GM18502 (cell line): ENCODE measurements around the gene BCL11A.
A peak's percentile ranks its signal among the peaks of the same experiment; 100 is the strongest.
"Not testable (repeated sequence)": the region's sequence is repeated elsewhere in the genome, so short reads cannot be mapped to it uniquely, and the experiment has no call there.

Experiments
- ATAC-seq: cut with Tn5 transposase; IDR thresholded peaks from one replicate; pipeline ENCODE4 v1.9.1; 2021; ENCODE audit warnings: mild to moderate bottlenecking; ENCODE audit not compliant: unreplicated experiment, poor library complexity

The BCL11A gene

DNA sequence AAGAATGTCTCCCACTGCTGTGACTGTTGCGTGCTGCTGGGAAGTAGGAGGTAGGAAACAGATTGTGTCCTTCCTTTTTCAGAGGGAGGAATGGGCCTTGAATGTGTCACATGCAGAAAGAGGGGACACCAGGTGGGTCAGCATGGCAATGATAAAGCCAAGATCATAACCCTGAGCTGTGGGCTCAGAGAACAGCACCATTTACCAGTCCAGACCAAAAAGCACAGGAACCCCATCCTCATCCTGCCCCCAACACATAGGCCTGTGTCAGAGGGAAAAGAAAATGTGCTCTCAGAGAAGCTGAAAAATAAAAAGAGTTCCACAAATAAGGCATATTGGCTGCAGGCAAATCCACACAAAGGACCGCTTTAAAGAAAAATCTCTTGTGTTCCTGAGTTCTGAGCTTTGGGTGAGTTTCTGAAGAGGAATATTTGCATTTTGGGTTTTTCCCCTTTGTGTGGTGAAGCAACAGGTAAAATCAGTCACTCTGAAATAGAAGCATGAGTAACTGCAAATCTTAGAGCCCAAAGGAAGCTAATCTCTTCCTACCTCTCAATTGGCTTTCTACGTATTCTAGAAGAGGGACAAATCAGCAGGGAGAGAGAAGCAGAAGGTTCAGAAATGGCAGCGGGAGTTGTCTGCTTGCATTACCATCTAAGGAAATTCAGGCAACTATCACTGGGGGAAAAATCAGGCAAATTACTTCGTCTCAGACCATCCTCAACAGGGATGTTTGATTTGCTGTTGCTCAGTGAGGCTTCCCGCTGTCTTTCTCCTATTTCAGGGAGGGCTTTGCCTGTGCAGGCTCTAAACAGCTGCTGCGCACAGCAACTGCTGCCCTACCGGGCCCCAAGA, 106.8 kb downstream of the BCL11A start:
- peak; percentile 81 for ATAC-seq

DNA sequence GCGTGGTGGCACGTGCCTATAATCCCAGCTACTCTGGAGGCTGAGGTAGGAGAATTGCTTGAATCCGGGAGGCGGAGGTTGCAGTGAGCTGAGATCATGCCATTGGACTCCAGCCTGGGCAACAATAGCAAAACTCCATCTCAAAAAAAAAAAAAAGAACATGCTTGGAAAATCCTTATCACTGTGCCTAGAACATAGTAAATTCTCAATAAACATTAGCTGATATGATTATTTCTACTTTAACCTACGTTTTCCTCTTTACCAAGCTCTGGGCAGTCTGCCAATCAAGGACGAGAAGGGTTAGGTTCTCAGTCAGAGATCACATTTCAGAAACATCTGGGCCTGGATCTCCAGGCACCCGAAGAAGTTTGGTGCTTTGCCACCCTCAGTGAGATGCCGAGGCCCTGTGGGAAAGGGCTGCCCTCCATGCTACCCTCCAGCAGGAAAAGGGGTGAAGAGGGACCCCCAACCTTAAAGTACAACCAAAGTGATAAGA, 107.7 kb downstream of the BCL11A start:
- no peak for ATAC-seq

DNA sequence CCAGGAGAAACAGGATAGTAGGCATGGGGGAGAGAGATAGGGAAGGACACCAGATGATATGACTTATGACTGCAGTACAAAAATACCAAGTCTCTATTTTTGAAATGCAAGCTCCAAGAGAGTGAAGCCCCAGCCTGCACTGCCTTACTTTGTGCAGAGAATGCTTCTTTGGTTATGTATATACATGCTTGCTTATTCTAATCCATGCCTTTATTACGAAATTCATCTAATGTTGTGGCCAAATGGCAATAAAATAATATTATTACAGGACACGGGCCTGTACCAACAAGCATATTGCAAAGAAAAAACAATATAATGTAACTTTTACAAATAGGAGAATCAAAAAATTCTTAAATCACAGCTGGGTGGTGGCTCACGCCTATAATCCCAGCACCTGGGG, 110.8 kb downstream of the BCL11A start:
- ATAC-seq: no peak

DNA sequence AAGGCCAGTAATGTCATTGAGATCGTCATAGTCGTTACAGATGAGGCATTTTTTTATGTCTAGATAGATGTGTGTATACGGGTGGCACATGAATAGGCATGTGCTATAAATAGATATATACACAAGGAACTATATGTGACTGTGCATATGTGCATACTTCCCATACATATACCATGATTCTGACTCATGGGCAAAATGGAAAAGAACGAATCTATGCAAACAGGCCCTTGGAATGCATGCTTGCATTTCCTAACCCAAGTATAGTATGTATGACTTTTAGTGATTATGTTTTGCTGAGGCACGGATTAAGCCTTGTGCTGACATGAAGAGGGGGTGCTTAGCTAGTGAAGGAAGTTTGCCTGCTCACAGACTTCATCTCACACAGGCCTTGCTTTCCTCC, 111.7 kb downstream of the BCL11A start:
- ATAC-seq: no peak

- ATAC-seq: no peak
Observed at GRCh38 chr2:60440767-60441163, 112.7 kb downstream of the BCL11A start.

DNA sequence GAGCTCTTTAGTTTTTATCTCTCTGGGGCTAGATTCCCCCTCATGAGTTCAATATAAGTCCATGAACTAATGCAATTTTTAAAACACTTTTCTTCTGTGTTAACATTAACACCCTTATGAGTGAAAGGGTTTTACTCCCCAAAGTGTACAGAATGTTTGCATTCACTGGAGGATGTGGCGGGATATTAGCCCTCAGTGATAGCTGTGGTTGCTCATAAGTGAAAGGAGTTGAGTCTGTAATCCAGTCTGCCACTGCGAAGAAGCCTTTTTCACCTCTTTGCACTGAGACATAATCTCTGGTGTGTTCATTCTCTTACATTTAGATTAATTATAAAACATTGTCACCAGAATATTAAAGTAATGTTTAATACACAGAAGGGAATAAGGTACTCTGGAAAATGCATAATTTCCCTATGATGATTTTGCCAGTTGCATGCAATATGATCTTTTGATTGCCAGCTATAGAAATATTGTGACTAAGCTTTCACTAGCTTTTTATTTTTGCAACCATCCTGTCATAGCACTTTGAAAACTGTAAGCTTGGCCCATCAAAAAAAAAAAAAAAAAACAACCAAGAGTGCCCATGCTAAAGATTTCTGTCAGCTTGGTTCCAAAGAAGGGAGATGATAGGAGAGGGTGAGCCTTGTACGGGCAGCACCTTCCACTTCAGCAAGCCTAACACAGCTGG, 113.2 kb downstream of the BCL11A start:
- peak; percentile 28 for ATAC-seq

GRCh38 chr2:60439219-60439974, 114.1 kb downstream of the BCL11A start:
- peak; percentile 97 for ATAC-seq

GRCh38 chr2:60438653-60439052, 114.8 kb downstream of the BCL11A start:
- no peak for ATAC-seq

- no peak for ATAC-seq
Observed at GRCh38 chr2:60438131-60438530, 115.3 kb downstream of the BCL11A start.

DNA sequence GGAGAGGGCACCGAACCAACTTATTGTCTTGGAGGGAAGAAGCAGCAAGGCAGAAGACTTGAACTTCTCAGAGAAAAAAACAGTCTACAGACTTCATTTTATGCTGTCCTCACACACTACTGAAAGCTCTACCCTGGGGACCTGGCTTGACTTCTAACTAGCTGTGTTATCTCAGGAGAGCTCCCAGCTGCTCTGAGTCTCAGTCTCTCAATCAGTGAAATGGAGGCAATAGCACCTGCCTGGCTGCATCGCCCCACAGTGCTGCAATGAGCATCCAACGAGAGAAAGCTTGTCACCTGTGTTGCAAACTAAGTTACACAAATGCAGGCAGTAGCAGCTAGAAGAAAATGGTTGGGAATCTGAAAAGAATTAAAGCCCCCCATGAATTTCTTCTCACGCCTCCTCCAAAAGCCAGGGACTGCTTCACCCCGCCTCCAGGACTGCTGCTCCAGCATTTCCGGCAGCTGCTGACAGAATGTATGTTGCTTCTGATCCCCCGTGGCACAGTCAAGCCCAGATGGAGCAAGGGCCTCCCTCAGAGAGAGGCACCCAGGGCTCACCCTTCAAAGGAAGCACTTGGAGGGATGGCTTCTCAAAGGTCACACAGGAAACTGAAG, 116.3 kb downstream of the BCL11A start:
- no peak for ATAC-seq

GRCh38 chr2:60433018-60433596, 120.3 kb downstream of the BCL11A start:
- peak; percentile 55 for ATAC-seq

GRCh38 chr2:60432035-60432601, 121.3 kb downstream of the BCL11A start:
- ATAC-seq: no peak

GRCh38 chr2:60429681-60430080, 123.8 kb downstream of the BCL11A start:
- no peak for ATAC-seq

- ATAC-seq: no peak
Observed at GRCh38 chr2:60426880-60427279, 126.6 kb downstream of the BCL11A start.

- no peak for ATAC-seq
Observed at GRCh38 chr2:60426341-60426740, 127.1 kb downstream of the BCL11A start.

GRCh38 chr2:60424233-60424632, 129.2 kb downstream of the BCL11A start:
- ATAC-seq: no peak

GRCh38 chr2:60423505-60423904, 129.9 kb downstream of the BCL11A start:
- ATAC-seq: no peak

DNA sequence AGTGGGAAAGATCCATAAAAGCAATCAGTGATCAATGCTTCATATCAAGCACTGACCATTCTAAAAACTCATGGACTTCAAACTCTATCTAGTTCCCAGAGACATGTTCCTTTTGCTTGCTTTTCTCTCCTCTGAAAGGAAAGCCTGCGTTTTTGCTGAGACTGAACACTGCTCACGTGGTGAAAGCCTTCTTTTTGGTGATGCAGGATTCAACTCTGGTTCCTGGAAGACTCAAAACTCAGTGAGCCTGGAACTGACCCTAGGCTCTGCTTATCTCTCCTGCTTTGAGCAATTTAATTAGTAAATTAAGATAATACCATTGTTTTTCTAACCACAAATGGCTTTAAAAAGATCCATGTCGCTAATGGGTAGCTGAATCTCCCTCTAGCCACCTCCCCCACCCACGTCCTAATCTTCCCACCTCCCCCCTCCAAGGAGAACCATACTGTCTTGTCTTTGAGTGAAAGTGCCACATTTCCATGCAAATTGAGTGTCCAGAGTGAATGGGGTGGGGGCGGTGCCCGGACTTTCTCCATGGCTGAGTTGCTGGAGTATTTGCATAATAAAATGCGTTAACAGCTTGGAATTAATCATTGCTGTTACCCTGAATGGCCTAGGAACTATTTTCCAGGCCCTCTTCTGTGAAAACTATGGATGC, 130.5 kb downstream of the BCL11A start:
- no peak for ATAC-seq

GRCh38 chr2:60417210-60417609, 136.2 kb downstream of the BCL11A start:
- not testable (repeated sequence) for ATAC-seq
